ENCODE measurements around the gene GREM2. TPM values are rescaled to one million over a fixed set of nuclear protein-coding genes. Genes with fewer than 3 reads are reported as not detected.

Gene GREM2
- total RNA-seq, 1 donor from 2014 or later = 7.2 TPM

GRCh38 chr1:240497908-240498307 is 114.0 kb downstream of the GREM2 start:
- DNase-seq = no peak

- DNase-seq = no peak
These were observed 115.0 kb downstream of the GREM2 start for GRCh38 chr1:240496941-240497340.

DNA sequence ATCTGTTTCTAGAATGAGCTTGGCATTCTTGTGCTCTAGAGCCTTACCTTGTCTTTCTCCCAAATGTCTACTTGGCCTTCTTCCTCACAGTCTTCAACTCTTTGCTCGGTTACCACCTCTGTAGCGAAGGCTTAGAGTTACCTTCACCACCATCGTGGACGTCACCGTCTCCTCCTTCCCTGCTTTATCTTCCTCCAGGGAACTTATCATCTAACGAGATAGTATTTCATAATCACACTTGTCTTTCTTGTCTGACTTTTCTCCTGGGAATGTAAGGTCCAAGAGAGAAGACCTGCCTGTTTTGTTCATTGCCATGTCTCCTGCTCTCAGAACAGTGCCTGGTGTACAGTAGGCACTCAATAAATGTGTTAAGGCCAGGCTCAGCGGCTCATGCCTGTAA is 115.6 kb downstream of the GREM2 start:
- DNase-seq = no peak

GRCh38 chr1:240495601-240496000 is 116.4 kb downstream of the GREM2 start:
- DNase-seq = no peak

GRCh38 chr1:240492832-240493440 is 119.0 kb downstream of the GREM2 start:
- peak; percentile 17 for DNase-seq

DNA sequence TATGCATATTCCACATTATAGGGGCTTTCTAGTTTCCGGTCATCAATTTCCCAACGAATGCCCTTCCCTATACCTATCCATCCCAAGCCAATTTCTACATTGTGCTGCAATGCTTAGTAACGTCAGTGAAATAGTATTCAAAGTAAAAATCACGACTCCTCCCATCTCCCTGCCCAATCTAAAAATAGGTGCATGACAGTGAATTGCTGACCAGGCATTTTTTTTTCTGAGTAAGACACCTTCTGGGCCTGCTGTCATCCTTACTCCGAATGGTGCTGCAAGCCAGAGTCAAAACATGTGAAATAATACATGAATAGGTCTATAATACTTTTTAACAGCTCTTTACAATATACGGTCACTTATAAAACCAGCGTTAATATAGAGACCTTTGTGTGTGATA is 120.2 kb downstream of the GREM2 start:
- DNase-seq = no peak

GRCh38 chr1:240491156-240491555 is 120.8 kb downstream of the GREM2 start:
- DNase-seq = no peak

GRCh38 chr1:240487493-240487892 is 124.5 kb downstream of the GREM2 start:
- DNase-seq = no peak

DNA sequence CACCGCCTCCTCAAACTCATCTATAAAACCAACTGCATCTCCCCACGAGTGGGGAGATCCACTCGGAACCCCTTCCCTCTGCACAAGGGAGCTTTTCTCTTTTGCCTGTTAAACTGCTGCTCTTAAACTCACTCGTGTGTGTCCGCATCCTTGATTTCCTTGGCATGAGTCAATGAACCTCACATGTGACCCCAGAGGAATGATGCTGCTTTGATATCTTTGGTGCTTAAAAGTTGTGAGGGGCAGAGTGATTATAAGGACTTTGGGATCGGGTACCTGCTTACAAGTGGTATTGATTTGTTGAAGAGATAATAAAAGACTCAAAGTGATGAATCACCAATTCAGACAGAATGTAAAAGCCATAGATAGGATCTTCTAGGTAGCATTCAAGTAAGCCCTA is 125.3 kb downstream of the GREM2 start:
- DNase-seq = no peak

- DNase-seq = no peak
These were observed 127.0 kb downstream of the GREM2 start for GRCh38 chr1:240484804-240485443.

- DNase-seq = no peak
These were observed 133.4 kb downstream of the GREM2 start for GRCh38 chr1:240478536-240478935.

DNA sequence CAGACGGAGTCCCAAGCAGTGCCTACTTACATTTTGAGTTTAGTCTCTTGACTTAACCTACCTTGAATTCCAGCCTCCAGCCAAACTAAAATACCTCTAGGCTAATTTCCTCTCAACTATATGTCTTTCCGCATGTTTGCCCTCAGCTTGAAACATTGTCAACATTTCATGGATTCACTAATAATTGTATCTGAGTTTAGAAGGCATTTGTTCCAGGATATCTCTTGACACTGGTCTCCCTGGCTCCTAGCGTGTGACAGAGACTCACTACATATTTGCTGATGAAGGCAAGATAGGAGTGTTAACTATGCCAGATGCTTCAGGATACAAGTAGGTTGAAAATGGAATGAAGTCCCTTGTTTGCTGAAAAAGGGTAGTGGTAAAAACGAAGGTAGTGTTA is 136.1 kb downstream of the GREM2 start:
- DNase-seq = no peak

- DNase-seq = no peak
These were observed 137.8 kb downstream of the GREM2 start for GRCh38 chr1:240474133-240474614.

DNA sequence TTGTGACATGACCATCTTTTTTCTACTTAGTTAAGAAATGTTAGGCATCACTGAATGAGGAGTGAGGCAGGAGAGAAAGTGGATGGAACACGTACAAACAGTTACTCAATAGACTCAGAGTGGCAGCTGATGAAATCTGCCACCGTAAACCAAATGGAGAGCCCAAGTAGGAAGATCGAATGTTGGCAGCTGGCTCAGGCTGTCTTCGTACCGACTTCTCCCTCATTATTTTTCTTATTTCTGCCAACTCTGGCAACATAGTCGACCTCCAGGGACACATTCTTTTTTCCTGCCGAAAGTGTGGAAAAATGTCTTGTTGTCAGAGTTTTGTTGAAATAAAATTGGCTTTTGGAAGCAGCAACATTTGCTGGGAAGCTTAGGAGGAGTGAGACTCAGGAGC is 143.3 kb downstream of the GREM2 start:
- DNase-seq = peak; percentile 75

GRCh38 chr1:240467895-240468294 is 144.1 kb downstream of the GREM2 start:
- no peak for DNase-seq

DNA sequence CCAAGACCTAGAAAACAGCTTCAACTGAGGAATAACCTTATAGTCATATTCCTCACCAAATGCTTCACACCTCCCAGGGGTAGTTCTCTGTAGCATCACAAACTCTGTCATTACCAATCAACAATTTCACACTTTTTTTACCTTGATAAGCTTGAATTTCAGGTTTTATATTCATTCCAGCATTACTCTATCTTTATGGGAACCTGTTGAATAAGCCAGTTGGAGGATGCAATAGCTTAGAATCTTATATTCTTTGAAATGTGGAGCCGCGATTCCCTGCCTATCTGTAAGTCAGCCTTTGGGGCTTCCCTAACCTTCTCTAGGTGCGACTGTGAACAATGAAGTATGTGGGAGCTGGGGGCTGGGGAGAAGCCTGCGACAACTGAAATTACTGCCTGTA is 145.4 kb downstream of the GREM2 start:
- no peak for DNase-seq

- DNase-seq = no peak
These were observed 146.4 kb downstream of the GREM2 start for GRCh38 chr1:240465531-240465940.

DNA sequence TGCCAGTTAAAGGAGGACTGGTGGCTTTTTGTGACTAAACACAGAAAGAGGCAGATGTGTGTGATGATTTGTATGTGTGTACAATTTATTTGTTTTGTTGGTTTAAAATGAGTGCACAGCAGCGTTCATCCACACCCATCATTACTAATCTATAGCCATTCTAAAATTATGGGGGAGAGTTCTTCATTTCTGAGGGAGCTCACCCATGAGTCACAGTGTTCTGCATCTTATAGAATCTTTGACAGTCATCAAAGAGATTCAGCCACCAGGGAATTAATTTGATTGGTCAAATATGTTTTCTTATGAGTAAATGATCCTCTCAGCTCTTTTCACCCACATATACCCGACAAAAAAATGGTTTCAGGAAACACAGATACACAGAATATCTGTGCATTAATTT is 147.9 kb downstream of the GREM2 start:
- DNase-seq = no peak

DNA sequence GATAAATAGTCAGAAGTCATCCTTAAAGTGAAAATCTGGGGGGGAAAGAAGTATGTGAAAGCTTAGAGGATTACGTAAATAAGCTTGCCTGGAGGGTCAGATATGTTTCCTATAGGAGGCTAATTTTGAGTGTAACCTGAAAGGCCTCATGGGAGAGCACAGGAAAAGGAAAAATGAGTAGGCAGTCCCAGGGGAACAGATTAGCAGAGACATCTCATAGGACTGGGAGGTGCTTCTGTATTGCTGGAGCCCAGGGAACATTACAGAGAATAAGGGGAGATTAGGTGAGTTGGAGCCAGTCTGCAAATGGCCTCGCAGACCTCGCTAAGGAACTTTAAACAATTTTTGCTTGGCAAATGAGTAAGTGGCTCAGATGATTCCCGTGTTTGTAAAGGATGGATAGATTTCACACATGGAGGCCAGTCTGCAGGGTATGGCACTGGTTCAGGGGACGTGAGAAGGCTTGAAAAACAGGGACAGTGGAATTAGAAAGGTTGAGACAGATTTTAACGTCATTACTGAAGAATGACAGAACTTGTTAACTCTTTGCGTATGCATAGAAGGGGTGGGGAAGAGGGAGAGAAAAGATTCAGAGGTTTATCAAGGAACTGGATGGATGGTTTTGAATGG is 149.1 kb downstream of the GREM2 start:
- DNase-seq = peak; percentile 20

DNA sequence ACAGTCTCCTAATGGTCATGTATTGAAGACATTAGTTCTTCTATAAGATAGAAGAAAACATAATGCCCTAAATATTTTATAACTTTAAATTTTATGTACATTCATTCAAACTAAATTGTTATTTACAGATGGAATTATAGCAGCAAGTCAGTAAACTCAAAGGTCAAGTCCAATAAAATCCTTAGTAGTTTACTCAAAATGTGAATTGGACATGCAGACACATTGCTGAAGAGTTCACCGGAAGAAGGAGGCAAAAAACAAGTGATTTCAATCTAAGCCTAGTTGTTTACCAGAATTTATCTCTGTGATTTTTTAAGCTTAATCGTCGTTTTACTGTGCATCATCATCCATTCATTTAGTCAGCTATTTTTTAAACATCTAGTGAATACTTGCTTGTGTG is 149.7 kb downstream of the GREM2 start:
- DNase-seq = no peak

DNA sequence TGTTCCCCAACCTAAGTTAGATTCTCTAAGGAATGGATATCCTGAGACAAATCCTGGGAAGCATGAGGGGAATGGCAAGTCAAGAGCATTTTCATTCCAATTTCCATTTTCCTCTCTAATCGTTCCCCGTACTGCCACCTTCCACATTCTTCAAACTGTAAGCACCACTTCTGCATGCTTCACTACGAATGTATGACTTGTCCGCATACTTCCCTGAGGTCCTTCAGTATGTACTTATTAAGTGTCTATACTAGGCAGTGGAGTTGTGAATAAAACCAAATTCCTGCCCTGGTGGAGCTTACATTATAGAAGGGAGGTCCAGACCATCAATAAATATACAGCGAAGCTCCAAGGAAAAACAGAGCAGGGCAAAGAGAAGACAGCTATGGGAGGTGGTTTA is 154.8 kb downstream of the GREM2 start:
- DNase-seq = no peak

- DNase-seq = peak; percentile 12
These were observed 156.6 kb downstream of the GREM2 start for GRCh38 chr1:240455228-240455821.

DNA sequence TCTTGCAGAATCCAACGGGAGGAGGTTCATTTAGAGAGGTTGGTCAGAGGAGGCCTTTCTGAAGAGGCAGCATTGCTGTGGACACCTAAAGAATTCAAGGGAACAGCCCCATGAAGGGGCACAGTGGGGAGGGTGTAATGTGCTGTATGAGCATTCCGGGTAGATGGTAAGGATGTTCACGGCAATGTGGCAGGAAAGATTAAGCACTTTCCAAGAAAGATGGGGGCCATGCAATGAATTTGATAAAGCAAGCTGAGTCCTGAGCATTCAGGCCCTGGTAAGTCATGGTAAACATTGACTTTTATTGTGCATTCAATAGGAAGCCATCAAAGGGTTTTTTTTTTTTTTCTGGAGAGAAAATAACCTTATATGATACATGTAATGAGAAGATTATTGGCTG is 166.6 kb downstream of the GREM2 start:
- DNase-seq = no peak

Data from tongue (tissue), 2 donors.